Sigmoid colon (tissue), 7 donors: ENCODE results near the gene LPP. TPM values are rescaled to one million over a fixed set of nuclear protein-coding genes. Genes with fewer than 3 reads are reported as not detected.

Experiments used
- DNase-seq: peaks from one replicate; pipeline ENCODE4 v3.0.0-alpha.2; 2019
- H3K27ac ChIP-seq, 4 donors: fragments of 200-600 bp; sonication (generic); one replicate each; pipeline ENCODE4 v1.5.1; 2016 to 2019; ENCODE audit warnings: mild to moderate bottlenecking in 1 of 4
- H3K27me3 ChIP-seq, 3 donors: fragments of 200-600 bp; sonication (generic); one replicate each; pipeline ENCODE4 v1.5.1; 2019; ENCODE audit warnings: mild to moderate bottlenecking in 1 of 3
- H3K36me3 ChIP-seq, 4 donors: fragments of 200-600 bp; sonication (generic); one replicate each; pipeline ENCODE4 v1.5.1; 2016 to 2019
- H3K4me1 ChIP-seq, 4 donors: fragments of 200-600 bp; sonication (generic); one replicate each; pipeline ENCODE4 v1.5.1; 2017 to 2019
- H3K4me3 ChIP-seq, 4 donors: fragments of 200-600 bp; sonication (generic); one replicate each; pipeline ENCODE4 v1.5.1; 2017 to 2019; ENCODE audit warnings: mild to moderate bottlenecking in 2 of 4, moderate library complexity in 1 of 4
- H3K9me3 ChIP-seq, 4 donors: fragments of 200-600 bp in 3 of 4; sonication (generic) in 3 of 4; one replicate each; pipeline versions ENCODE4 v1.5.1 to v1.6.1; 2013 to 2019
- CTCF ChIP-seq, 4 experiments: fragments of 450-650 bp in 3 of 4; fragments of 200-600 bp in 1 of 4; IDR thresholded peaks; one replicate each; pipeline ENCODE4 v1.5.1; 2016 to 2019; ENCODE audit warnings: antibody characterized with exemption in 4 of 4, mild to moderate bottlenecking in 3 of 4, moderate library complexity in 2 of 4
- EP300 ChIP-seq, 4 donors: sonication (generic); formaldehyde crosslinking; IDR thresholded peaks; one replicate each; pipeline ENCODE4 v1.6.1; 2017; ENCODE audit warnings: antibody characterized with exemption in 4 of 4
- POLR2A ChIP-seq, 2 donors: fragments of 450-650 bp; IDR thresholded peaks; one replicate each; pipeline ENCODE4 v1.6.1; 2016; ENCODE audit warnings: antibody characterized with exemption in 2 of 2, mild to moderate bottlenecking in 2 of 2, moderate library complexity in 2 of 2
- POLR2AphosphoS5 ChIP-seq, 4 donors: sonication (generic); formaldehyde crosslinking; IDR thresholded peaks; one replicate each; pipeline ENCODE4 v1.6.1; 2017; ENCODE audit warnings: antibody characterized with exemption in 4 of 4
- WGBS, 2 donors: extraction: QIAGEN DNeasy Blood & Tissue Kit; methylation state at CpG; one replicate each; pipeline ENCODE4 v1.1.7; 2013; 5-methylcytosine and 5-hydroxymethylcytosine counted together
- intact Hi-C: fragments of 100-400 bp; cut with DNase I; formaldehyde crosslinking; loops from one replicate; pipeline ENCODE4 v1.15.1; 2023
- polyA plus RNA-seq, 3 donors: library from polyadenylated mRNA; stranded (reverse); fragments of 200-250 nt; gene quantifications; one replicate each; pipeline ENCODE4 v1.2.3, GENCODE V29; 2013
- total RNA-seq, 4 donors: library from RNA; depleted of rRNA; stranded (reverse); fragments of >200 nt; gene quantifications; one replicate each; pipeline ENCODE4 v1.1.0, GENCODE V29; 2016
- donor health status: healthy with polysubstance abuse.
- donor health status: Bipolar disorder and iron deficiency.
- donor health status: healthy.

The LPP gene
- total and polyA plus RNA-seq, 7 donors: 5.3 to 1,773 (median 824) TPM

- intact Hi-C loops: loop anchor here (10.0 kb wide), 1 partner anchor 266 kb away; no protein-coding TSS in a partner anchor
- H3K36me3 ChIP-seq: no peaks in the 10 kb centered on the region
- no peak for DNase-seq
- H3K27me3 ChIP-seq: no peaks in the 10 kb centered on the region
- no peaks in the 10 kb centered on the region for H3K9me3 ChIP-seq
- H3K27ac ChIP-seq: peak overlapping the region in 3 of 4 donors; percentile 49 to 81 (median 62)
- H3K4me3 ChIP-seq: no peak overlapping the region
- H3K4me1 ChIP-seq: peaks cover 0 to 78% (median 60%) of the 10 kb centered on the region in 4 donors
- TF ChIP-seq CTCF (IDR thresholded peaks at IDR 0.05): no peak
- no peak for TF ChIP-seq POLR2A (IDR thresholded peaks at IDR 0.05)
- TF ChIP-seq POLR2AphosphoS5 (IDR thresholded peaks at IDR 0.05): no peak
- no peak for TF ChIP-seq EP300 (IDR thresholded peaks at IDR 0.05)
These were observed 167.3 kb downstream of the LPP start for GRCh38 chr3:188321258-188321657.

- DNase-seq: no peak
- intact Hi-C loops: loop anchor here (10.0 kb wide), 1 partner anchor 268 kb away; no protein-coding TSS in a partner anchor
- peak overlapping the region in 3 of 4 donors; percentile 49 to 81 (median 62) for H3K27ac ChIP-seq
- 91 to 96% methylated on average over 4 of the region's 4 CpGs for WGBS, 2 donors
- H3K27me3 ChIP-seq: no peaks in the 10 kb centered on the region
- TF ChIP-seq EP300 (IDR thresholded peaks at IDR 0.05) (no peak), POLR2AphosphoS5 (IDR thresholded peaks at IDR 0.05) (no peak), CTCF (IDR thresholded peaks at IDR 0.05) (no peak)
- no peak overlapping the region for H3K4me3 ChIP-seq
- H3K4me1 ChIP-seq: peaks cover 0 to 78% (median 57%) of the 10 kb centered on the region in 4 donors
- no peaks in the 10 kb centered on the region for H3K36me3 ChIP-seq
- no peaks in the 10 kb centered on the region for H3K9me3 ChIP-seq
These were observed 168.4 kb downstream of the LPP start for GRCh38 chr3:188322135-188322887.

GRCh38 chr3:188323067-188323842 lies 169.3 kb downstream of the LPP start:
- intact Hi-C loops: loop anchor here (10.0 kb wide), 1 partner anchor 268 kb away; no protein-coding TSS in a partner anchor
- no peak for DNase-seq
- Histone ChIP-seq H3K27me3 (no peaks in the 10 kb centered on the region), H3K36me3 (no peaks in the 10 kb centered on the region), H3K4me1 (peaks cover 0 to 81% (median 54%) of the 10 kb centered on the region in 4 donors), H3K9me3 (no peaks in the 10 kb centered on the region), H3K4me3 (no peak overlapping the region), H3K27ac (peak overlapping the region in 3 of 4 donors; percentile 49 to 81 (median 62))
- WGBS, 2 donors: 71 to 86% methylated on average over 6 of the region's 6 CpGs
- TF ChIP-seq CTCF (IDR thresholded peaks at IDR 0.05) (no peak), POLR2AphosphoS5 (IDR thresholded peaks at IDR 0.05) (peak in 2 of 4 donors; percentile 15 to 19), EP300 (IDR thresholded peaks at IDR 0.05) (no peak), POLR2A (IDR thresholded peaks at IDR 0.05) (no peak)

- DNase-seq: no peak
- H3K9me3 ChIP-seq: no peaks in the 10 kb centered on the region
- intact Hi-C loops: loop anchor here (10.0 kb wide), 1 partner anchor 271 kb away; no protein-coding TSS in a partner anchor
- no peaks in the 10 kb centered on the region for H3K27me3 ChIP-seq
- H3K36me3 ChIP-seq: no peaks in the 10 kb centered on the region
- TF ChIP-seq EP300 (IDR thresholded peaks at IDR 0.05) (peak in 1 of 4 donors; percentile 59), POLR2A (IDR thresholded peaks at IDR 0.05) (no peak), POLR2AphosphoS5 (IDR thresholded peaks at IDR 0.05) (peak in 3 of 4 donors; percentile 42 to 45 (median 42))
- 89 to 93% methylated on average over 9 of the region's 9 CpGs for WGBS, 2 donors
- H3K4me3 ChIP-seq: no peak overlapping the region
- peak overlapping the region; percentile 59 to 81 (median 68) for H3K27ac ChIP-seq
- peaks cover 0 to 89% (median 57%) of the 10 kb centered on the region in 4 donors for H3K4me1 ChIP-seq
These were observed 172.2 kb downstream of the LPP start for GRCh38 chr3:188326111-188326510.

- Histone ChIP-seq H3K27me3 (no peaks in the 10 kb centered on the region), H3K27ac (peak overlapping the region; percentile 59 to 81 (median 68)), H3K4me1 (peaks cover 0 to 88% (median 54%) of the 10 kb centered on the region in 4 donors), H3K9me3 (no peaks in the 10 kb centered on the region), H3K4me3 (no peak overlapping the region), H3K36me3 (no peaks in the 10 kb centered on the region)
- no peak for DNase-seq
- 80 to 82% methylated on average over 4 of the region's 4 CpGs for WGBS, 2 donors
- peak; percentile 38 to 84 (median 78) for TF ChIP-seq POLR2AphosphoS5 (IDR thresholded peaks at IDR 0.05)
- no peak for TF ChIP-seq POLR2A (IDR thresholded peaks at IDR 0.05)
- peak; percentile 18 to 57 (median 34) for TF ChIP-seq EP300 (IDR thresholded peaks at IDR 0.05)
- TF ChIP-seq CTCF (IDR thresholded peaks at IDR 0.05): no peak
- intact Hi-C loops: loop anchor here (10.0 kb wide), 1 partner anchor 272 kb away; no protein-coding TSS in a partner anchor
These were observed 173.0 kb downstream of the LPP start for GRCh38 chr3:188326968-188327367.
